HCT116 (cell line): Measurements from ENCODE around the gene SUPT3H.

Source experiments
- EZH2 ChIP-seq: fragments of 200-600 bp; sonication (generic); IDR thresholded peaks from 2 replicates; pipeline ENCODE4 v1.6.1; 2017; ENCODE audit warnings: antibody characterized with exemption, mixed run types
- POLR2A ChIP-seq: IDR thresholded peaks from 2 replicates; pipeline ENCODE4 v1.7.0; 2011; ENCODE audit warnings: borderline replicate concordance; ENCODE audit not compliant: insufficient read depth, insufficient read length; ENCODE audit errors: extremely low read depth
- RAD21 ChIP-seq: IDR thresholded peaks from 2 replicates; pipeline ENCODE4 v1.6.1; 2012; ENCODE audit warnings: low read depth, mild to moderate bottlenecking
- TF ChIP-seq, protein P1 (sequence below), 3 experiments: fragments of 200-600 bp in 1 of 3; sonication (generic) in 1 of 3; IDR thresholded peaks in 2 of 3; conservative IDR thresholded peaks in 1 of 3; 2 replicates each; pipeline ENCODE4 v1.5.1; 2012 to 2017; ENCODE audit warnings: low read depth in 2 of 3, low read length in 2 of 3, antibody characterized with exemption in 1 of 3, borderline replicate concordance in 1 of 3, control low read depth in 1 of 3, mild to moderate bottlenecking in 1 of 3, mixed read lengths in 1 of 3, mixed run types in 1 of 3, moderate library complexity in 1 of 3; ENCODE audit not compliant: insufficient read depth in 1 of 3

DNA sequence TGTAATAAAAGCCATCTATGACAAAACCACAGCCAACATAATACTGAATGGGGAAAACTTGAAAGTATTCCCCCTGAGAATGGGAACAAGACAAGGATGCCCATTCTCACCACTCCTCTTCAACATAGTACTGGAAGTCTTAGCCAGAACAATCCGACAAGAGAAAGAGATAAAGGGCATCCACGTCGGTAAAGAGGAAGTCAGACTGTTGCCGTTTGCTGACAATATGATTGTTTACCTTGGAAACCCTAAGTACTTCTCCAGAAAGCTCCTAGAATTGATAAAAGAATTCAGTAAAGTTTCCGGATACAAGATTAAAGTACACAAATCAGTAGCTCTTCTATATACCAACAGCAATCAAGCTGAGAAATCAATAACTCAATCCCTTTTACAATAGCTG, 63.6 kb downstream of the SUPT3H start:
- TF ChIP-seq RAD21 (no peak), POLR2A (no peak), EZH2 (no peak)
- TF ChIP-seq, protein P1, sequence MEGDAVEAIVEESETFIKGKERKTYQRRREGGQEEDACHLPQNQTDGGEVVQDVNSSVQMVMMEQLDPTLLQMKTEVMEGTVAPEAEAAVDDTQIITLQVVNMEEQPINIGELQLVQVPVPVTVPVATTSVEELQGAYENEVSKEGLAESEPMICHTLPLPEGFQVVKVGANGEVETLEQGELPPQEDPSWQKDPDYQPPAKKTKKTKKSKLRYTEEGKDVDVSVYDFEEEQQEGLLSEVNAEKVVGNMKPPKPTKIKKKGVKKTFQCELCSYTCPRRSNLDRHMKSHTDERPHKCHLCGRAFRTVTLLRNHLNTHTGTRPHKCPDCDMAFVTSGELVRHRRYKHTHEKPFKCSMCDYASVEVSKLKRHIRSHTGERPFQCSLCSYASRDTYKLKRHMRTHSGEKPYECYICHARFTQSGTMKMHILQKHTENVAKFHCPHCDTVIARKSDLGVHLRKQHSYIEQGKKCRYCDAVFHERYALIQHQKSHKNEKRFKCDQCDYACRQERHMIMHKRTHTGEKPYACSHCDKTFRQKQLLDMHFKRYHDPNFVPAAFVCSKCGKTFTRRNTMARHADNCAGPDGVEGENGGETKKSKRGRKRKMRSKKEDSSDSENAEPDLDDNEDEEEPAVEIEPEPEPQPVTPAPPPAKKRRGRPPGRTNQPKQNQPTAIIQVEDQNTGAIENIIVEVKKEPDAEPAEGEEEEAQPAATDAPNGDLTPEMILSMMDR (IDR thresholded peaks at IDR 0.05 in 2 of 3, conservative IDR thresholded peaks at IDR 0.05 in 1 of 3; ENCODE audit: borderline replicate concordance in 1 of 3, insufficient read depth in 1 of 3, low read depth in 2 of 3, low read length in 2 of 3), result no peak
